Measurements from ENCODE around the gene CLASRP. TPM values are rescaled to one million over a fixed set of nuclear protein-coding genes. Genes with fewer than 3 reads are reported as not detected.

The CLASRP gene
- total RNA-seq, 1 experiment from 2014 or later: 88.0 TPM

DNA sequence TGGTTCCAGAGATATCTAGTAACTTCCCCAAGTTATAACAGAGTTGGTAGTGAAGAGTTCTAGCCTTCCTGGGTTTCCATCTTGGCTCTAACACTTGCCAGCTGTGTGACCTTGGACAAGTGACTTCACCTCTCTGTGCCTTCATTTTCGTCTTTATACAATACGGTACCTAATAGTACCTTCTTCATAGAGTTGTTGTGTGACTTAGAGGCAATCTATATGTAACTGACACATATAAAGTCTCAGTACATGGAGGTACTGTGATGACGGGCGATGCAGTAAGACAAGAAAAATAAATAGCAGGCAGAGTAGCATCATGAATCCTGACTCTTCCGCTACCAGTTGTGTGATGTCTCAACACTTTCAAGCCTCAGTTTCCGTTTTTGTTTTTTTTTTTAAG is 8.0 kb upstream of the CLASRP start:
- no peak for DNase-seq (ENCODE audit: low spot score)
- no peak for ATAC-seq
- no peaks in the 10 kb centered on the region; the same call in 1 of the 2 replicates for H3K27me3 Mint-ChIP-seq (ENCODE audit: low read depth)
- H3K4me3 Mint-ChIP-seq: no peak overlapping the region
- POLR2A ChIA-PET: interaction anchor here (0.7 kb wide), 1 partner anchor 64 kb away, joined by 3 read pairs; no protein-coding TSS in a partner anchor
- H3K4me1 Mint-ChIP-seq: no peaks in the 10 kb centered on the region
- no peak for TF ChIP-seq RELA (CRISPR knock-in tag; IDR thresholded peaks at IDR 0.05; ENCODE audit: borderline replicate concordance)
- TF ChIP-seq FOXK1 (CRISPR knock-in tag; IDR thresholded peaks at IDR 0.05): no peak
- TF ChIP-seq, protein P1, sequence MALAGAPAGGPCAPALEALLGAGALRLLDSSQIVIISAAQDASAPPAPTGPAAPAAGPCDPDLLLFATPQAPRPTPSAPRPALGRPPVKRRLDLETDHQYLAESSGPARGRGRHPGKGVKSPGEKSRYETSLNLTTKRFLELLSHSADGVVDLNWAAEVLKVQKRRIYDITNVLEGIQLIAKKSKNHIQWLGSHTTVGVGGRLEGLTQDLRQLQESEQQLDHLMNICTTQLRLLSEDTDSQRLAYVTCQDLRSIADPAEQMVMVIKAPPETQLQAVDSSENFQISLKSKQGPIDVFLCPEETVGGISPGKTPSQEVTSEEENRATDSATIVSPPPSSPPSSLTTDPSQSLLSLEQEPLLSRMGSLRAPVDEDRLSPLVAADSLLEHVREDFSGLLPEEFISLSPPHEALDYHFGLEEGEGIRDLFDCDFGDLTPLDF (CRISPR knock-in tag; IDR thresholded peaks at IDR 0.05): no peak
- TF ChIP-seq, protein P2, sequence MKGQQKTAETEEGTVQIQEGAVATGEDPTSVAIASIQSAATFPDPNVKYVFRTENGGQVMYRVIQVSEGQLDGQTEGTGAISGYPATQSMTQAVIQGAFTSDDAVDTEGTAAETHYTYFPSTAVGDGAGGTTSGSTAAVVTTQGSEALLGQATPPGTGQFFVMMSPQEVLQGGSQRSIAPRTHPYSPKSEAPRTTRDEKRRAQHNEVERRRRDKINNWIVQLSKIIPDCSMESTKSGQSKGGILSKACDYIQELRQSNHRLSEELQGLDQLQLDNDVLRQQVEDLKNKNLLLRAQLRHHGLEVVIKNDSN (CRISPR knock-in tag; IDR thresholded peaks at IDR 0.05): no peak
- TF ChIP-seq HMGA2 (CRISPR knock-in tag; IDR thresholded peaks at IDR 0.05): no peak
- TF ChIP-seq, protein P3, sequence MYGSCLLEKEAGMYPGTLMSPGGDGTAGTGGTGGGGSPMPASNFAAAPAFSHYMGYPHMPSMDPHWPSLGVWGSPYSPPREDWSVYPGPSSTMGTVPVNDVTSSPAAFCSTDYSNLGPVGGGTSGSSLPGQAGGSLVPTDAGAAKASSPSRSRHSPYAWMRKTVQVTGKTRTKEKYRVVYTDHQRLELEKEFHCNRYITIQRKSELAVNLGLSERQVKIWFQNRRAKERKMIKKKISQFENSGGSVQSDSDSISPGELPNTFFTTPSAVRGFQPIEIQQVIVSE (CRISPR knock-in tag; IDR thresholded peaks at IDR 0.05; ENCODE audit: borderline replicate concordance): no peak
- TF ChIP-seq, protein P4, sequence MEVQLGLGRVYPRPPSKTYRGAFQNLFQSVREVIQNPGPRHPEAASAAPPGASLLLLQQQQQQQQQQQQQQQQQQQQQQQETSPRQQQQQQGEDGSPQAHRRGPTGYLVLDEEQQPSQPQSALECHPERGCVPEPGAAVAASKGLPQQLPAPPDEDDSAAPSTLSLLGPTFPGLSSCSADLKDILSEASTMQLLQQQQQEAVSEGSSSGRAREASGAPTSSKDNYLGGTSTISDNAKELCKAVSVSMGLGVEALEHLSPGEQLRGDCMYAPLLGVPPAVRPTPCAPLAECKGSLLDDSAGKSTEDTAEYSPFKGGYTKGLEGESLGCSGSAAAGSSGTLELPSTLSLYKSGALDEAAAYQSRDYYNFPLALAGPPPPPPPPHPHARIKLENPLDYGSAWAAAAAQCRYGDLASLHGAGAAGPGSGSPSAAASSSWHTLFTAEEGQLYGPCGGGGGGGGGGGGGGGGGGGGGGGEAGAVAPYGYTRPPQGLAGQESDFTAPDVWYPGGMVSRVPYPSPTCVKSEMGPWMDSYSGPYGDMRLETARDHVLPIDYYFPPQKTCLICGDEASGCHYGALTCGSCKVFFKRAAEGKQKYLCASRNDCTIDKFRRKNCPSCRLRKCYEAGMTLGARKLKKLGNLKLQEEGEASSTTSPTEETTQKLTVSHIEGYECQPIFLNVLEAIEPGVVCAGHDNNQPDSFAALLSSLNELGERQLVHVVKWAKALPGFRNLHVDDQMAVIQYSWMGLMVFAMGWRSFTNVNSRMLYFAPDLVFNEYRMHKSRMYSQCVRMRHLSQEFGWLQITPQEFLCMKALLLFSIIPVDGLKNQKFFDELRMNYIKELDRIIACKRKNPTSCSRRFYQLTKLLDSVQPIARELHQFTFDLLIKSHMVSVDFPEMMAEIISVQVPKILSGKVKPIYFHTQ (CRISPR knock-in tag; IDR thresholded peaks at IDR 0.05): no peak
- TF ChIP-seq, protein P5, sequence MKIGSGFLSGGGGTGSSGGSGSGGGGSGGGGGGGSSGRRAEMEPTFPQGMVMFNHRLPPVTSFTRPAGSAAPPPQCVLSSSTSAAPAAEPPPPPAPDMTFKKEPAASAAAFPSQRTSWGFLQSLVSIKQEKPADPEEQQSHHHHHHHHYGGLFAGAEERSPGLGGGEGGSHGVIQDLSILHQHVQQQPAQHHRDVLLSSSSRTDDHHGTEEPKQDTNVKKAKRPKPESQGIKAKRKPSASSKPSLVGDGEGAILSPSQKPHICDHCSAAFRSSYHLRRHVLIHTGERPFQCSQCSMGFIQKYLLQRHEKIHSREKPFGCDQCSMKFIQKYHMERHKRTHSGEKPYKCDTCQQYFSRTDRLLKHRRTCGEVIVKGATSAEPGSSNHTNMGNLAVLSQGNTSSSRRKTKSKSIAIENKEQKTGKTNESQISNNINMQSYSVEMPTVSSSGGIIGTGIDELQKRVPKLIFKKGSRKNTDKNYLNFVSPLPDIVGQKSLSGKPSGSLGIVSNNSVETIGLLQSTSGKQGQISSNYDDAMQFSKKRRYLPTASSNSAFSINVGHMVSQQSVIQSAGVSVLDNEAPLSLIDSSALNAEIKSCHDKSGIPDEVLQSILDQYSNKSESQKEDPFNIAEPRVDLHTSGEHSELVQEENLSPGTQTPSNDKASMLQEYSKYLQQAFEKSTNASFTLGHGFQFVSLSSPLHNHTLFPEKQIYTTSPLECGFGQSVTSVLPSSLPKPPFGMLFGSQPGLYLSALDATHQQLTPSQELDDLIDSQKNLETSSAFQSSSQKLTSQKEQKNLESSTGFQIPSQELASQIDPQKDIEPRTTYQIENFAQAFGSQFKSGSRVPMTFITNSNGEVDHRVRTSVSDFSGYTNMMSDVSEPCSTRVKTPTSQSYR (CRISPR knock-in tag; IDR thresholded peaks at IDR 0.05): no peak
- TF ChIP-seq, protein P6, sequence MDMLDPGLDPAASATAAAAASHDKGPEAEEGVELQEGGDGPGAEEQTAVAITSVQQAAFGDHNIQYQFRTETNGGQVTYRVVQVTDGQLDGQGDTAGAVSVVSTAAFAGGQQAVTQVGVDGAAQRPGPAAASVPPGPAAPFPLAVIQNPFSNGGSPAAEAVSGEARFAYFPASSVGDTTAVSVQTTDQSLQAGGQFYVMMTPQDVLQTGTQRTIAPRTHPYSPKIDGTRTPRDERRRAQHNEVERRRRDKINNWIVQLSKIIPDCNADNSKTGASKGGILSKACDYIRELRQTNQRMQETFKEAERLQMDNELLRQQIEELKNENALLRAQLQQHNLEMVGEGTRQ (CRISPR knock-in tag; IDR thresholded peaks at IDR 0.05): no peak
- TF ChIP-seq, protein P7, sequence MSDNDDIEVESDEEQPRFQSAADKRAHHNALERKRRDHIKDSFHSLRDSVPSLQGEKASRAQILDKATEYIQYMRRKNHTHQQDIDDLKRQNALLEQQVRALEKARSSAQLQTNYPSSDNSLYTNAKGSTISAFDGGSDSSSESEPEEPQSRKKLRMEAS (CRISPR knock-in tag; IDR thresholded peaks at IDR 0.05): no peak
- TF ChIP-seq TEAD1 (CRISPR knock-in tag; IDR thresholded peaks at IDR 0.05): no peak
- TF ChIP-seq TCF7 (CRISPR knock-in tag; IDR thresholded peaks at IDR 0.05; ENCODE audit: low read depth): no peak
- TF ChIP-seq, protein P8, sequence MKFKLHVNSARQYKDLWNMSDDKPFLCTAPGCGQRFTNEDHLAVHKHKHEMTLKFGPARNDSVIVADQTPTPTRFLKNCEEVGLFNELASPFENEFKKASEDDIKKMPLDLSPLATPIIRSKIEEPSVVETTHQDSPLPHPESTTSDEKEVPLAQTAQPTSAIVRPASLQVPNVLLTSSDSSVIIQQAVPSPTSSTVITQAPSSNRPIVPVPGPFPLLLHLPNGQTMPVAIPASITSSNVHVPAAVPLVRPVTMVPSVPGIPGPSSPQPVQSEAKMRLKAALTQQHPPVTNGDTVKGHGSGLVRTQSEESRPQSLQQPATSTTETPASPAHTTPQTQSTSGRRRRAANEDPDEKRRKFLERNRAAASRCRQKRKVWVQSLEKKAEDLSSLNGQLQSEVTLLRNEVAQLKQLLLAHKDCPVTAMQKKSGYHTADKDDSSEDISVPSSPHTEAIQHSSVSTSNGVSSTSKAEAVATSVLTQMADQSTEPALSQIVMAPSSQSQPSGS (CRISPR knock-in tag; IDR thresholded peaks at IDR 0.05; ENCODE audit: borderline replicate concordance, low read depth): no peak
- TF ChIP-seq JUN (CRISPR knock-in tag; IDR thresholded peaks at IDR 0.05): no peak
- TF ChIP-seq, protein P9, sequence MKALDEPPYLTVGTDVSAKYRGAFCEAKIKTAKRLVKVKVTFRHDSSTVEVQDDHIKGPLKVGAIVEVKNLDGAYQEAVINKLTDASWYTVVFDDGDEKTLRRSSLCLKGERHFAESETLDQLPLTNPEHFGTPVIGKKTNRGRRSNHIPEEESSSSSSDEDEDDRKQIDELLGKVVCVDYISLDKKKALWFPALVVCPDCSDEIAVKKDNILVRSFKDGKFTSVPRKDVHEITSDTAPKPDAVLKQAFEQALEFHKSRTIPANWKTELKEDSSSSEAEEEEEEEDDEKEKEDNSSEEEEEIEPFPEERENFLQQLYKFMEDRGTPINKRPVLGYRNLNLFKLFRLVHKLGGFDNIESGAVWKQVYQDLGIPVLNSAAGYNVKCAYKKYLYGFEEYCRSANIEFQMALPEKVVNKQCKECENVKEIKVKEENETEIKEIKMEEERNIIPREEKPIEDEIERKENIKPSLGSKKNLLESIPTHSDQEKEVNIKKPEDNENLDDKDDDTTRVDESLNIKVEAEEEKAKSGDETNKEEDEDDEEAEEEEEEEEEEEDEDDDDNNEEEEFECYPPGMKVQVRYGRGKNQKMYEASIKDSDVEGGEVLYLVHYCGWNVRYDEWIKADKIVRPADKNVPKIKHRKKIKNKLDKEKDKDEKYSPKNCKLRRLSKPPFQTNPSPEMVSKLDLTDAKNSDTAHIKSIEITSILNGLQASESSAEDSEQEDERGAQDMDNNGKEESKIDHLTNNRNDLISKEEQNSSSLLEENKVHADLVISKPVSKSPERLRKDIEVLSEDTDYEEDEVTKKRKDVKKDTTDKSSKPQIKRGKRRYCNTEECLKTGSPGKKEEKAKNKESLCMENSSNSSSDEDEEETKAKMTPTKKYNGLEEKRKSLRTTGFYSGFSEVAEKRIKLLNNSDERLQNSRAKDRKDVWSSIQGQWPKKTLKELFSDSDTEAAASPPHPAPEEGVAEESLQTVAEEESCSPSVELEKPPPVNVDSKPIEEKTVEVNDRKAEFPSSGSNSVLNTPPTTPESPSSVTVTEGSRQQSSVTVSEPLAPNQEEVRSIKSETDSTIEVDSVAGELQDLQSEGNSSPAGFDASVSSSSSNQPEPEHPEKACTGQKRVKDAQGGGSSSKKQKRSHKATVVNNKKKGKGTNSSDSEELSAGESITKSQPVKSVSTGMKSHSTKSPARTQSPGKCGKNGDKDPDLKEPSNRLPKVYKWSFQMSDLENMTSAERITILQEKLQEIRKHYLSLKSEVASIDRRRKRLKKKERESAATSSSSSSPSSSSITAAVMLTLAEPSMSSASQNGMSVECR (CRISPR knock-in tag; IDR thresholded peaks at IDR 0.05; ENCODE audit: borderline replicate concordance): no peak
- no peak for TF ChIP-seq NR2C2 (CRISPR knock-in tag; IDR thresholded peaks at IDR 0.05)
- H3K36me3 Mint-ChIP-seq: peaks cover 26% of the 10 kb centered on the region
- peaks cover 15% of the 10 kb centered on the region for H3K9me3 Mint-ChIP-seq
- CTCF ChIA-PET: no interaction called here
- no peak overlapping the region for H3K27ac Mint-ChIP-seq
